Liver (tissue), 3 donors: Measurements from ENCODE around the gene SEMA5A.

Source experiments
- RXRA ChIP-seq, 2 donors: IDR thresholded peaks; 2 replicates each; pipeline ENCODE4 v1.6.1; 2017 to 2018; ENCODE audit warnings: antibody characterized with exemption in 2 of 2, mild to moderate bottlenecking in 1 of 2
- TF ChIP-seq, protein P1 (sequence below): fragments of 150-350 bp; IDR thresholded peaks from 2 replicates; pipeline ENCODE4 v1.5.1; 2017; ENCODE audit warnings: improper control_type of control experiment, low read depth, low read length; ENCODE audit not compliant: missing input control
- TF ChIP-seq, protein P2 (sequence below): IDR thresholded peaks from 2 replicates; pipeline ENCODE4 v1.6.1; 2016; ENCODE audit warnings: antibody characterized with exemption, mild to moderate bottlenecking
- donor health status: healthy.
- donor health status: healthy.

DNA sequence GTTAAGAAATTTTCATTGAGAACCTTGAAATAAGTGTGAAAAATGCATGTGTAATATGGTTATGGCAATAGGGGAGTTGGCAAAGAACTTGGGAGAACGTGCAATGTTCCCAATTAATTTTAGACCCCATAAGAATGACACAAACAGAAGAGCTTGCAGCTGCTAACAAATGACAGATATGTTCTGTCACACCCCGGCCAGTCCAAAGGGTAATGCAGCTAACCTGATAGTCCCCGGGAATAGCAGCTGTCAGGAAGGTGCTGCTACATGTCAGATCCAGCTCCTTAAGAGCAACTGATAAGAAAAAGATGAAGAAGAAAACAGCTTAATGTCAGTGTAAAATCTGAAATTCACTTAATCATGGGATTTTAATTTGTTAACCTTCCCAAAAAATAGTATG, 30.4 kb downstream of the SEMA5A start:
- TF ChIP-seq, protein P1, sequence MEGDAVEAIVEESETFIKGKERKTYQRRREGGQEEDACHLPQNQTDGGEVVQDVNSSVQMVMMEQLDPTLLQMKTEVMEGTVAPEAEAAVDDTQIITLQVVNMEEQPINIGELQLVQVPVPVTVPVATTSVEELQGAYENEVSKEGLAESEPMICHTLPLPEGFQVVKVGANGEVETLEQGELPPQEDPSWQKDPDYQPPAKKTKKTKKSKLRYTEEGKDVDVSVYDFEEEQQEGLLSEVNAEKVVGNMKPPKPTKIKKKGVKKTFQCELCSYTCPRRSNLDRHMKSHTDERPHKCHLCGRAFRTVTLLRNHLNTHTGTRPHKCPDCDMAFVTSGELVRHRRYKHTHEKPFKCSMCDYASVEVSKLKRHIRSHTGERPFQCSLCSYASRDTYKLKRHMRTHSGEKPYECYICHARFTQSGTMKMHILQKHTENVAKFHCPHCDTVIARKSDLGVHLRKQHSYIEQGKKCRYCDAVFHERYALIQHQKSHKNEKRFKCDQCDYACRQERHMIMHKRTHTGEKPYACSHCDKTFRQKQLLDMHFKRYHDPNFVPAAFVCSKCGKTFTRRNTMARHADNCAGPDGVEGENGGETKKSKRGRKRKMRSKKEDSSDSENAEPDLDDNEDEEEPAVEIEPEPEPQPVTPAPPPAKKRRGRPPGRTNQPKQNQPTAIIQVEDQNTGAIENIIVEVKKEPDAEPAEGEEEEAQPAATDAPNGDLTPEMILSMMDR = no peak
- TF ChIP-seq, protein P2, sequence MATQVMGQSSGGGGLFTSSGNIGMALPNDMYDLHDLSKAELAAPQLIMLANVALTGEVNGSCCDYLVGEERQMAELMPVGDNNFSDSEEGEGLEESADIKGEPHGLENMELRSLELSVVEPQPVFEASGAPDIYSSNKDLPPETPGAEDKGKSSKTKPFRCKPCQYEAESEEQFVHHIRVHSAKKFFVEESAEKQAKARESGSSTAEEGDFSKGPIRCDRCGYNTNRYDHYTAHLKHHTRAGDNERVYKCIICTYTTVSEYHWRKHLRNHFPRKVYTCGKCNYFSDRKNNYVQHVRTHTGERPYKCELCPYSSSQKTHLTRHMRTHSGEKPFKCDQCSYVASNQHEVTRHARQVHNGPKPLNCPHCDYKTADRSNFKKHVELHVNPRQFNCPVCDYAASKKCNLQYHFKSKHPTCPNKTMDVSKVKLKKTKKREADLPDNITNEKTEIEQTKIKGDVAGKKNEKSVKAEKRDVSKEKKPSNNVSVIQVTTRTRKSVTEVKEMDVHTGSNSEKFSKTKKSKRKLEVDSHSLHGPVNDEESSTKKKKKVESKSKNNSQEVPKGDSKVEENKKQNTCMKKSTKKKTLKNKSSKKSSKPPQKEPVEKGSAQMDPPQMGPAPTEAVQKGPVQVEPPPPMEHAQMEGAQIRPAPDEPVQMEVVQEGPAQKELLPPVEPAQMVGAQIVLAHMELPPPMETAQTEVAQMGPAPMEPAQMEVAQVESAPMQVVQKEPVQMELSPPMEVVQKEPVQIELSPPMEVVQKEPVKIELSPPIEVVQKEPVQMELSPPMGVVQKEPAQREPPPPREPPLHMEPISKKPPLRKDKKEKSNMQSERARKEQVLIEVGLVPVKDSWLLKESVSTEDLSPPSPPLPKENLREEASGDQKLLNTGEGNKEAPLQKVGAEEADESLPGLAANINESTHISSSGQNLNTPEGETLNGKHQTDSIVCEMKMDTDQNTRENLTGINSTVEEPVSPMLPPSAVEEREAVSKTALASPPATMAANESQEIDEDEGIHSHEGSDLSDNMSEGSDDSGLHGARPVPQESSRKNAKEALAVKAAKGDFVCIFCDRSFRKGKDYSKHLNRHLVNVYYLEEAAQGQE = no peak
- no peak for TF ChIP-seq RXRA (IDR thresholded peaks at IDR 0.05)
